Panc1 (cell line): Measurements from ENCODE around the gene MARVELD3. TPM values are rescaled to one million over a fixed set of nuclear protein-coding genes. Genes with fewer than 3 reads are reported as not detected.

Experiments used
- ATAC-seq: fragments of 200-7000 bp; cut with Tn5 transposase; 2 replicates; pipeline ENCODE4 v1.9.1; 2020; ENCODE audit warnings: mild to moderate bottlenecking, moderate library complexity
- BruUV-seq: library from RNA; stranded (reverse); fragments of 400-500 nt; replicated peaks from 2 replicates; lab custom pipeline; 2021; lab: Mats Ljungman, UMichigan
- CTCF ChIA-PET: fragments of 300-600 bp; sonication (Branson Sonifier 250); formaldehyde crosslinking; loops from one replicate; lab custom pipeline; 2022; ENCODE audit warnings: antibody characterized with exemption; lab: Charles Lee
- POLR2A ChIA-PET: fragments of 300-600 bp; sonication (Branson Sonifier 250); formaldehyde crosslinking; loops from one replicate; lab custom pipeline; 2022; ENCODE audit warnings: antibody characterized with exemption; lab: Charles Lee
- DNase-seq: peaks from one replicate; pipeline ENCODE4 v3.0.0-alpha.2; 2010; ENCODE audit warnings: low read depth, low spot score
- H3K27ac ChIP-seq: 2 replicates; pipeline ENCODE4 v1.5.1; 2011; ENCODE audit warnings: mild to moderate bottlenecking, low read length, inconsistent platforms
- H3K27me3 ChIP-seq: fragments of 200-500 bp; sonication (Bioruptor generic); 2 replicates; pipeline ENCODE4 v1.6.0; 2014; ENCODE audit warnings: low read length, inconsistent platforms; ENCODE audit not compliant: control insufficient read depth, insufficient read depth
- H3K36me3 ChIP-seq: fragments of 200-500 bp; sonication (Bioruptor generic); 2 replicates; pipeline ENCODE4 v1.5.1; 2014; ENCODE audit warnings: inconsistent platforms, mild to moderate bottlenecking, low read length, moderate library complexity; ENCODE audit not compliant: control insufficient read depth, insufficient read depth
- H3K4me1 ChIP-seq: 2 replicates; pipeline ENCODE4 v1.5.1; 2011; ENCODE audit warnings: inconsistent platforms, mild to moderate bottlenecking, low read length, moderate library complexity; ENCODE audit not compliant: control insufficient read depth, insufficient read depth
- H3K4me3 ChIP-seq, 2 experiments: 2 replicates each; pipeline ENCODE4 v1.5.1; 2011 to 2012; ENCODE audit warnings: low read depth in 2 of 2, low read length in 2 of 2, mild to moderate bottlenecking in 2 of 2, inconsistent platforms in 1 of 2, moderate library complexity in 1 of 2
- H3K9me3 ChIP-seq: fragments of 200-500 bp; sonication (Bioruptor generic); 2 replicates; pipeline ENCODE4 v1.5.1; 2014; ENCODE audit warnings: low read depth, mild to moderate bottlenecking, inconsistent platforms, low read length, moderate library complexity; ENCODE audit not compliant: control insufficient read depth, insufficient read depth
- CTCF ChIP-seq: fragments of 450-650 bp; IDR thresholded peaks from 2 replicates; pipeline ENCODE4 v1.5.1; 2017; ENCODE audit warnings: mild to moderate bottlenecking
- POLR2AphosphoS5 ChIP-seq: IDR thresholded peaks from 2 replicates; pipeline ENCODE4 v1.6.1; 2012; ENCODE audit warnings: mild to moderate bottlenecking, low read depth, low read length, moderate library complexity
- SIN3A ChIP-seq: IDR thresholded peaks from 2 replicates; pipeline ENCODE4 v1.6.1; 2012; ENCODE audit warnings: low read depth, mild to moderate bottlenecking, low read length, moderate library complexity, borderline replicate concordance; ENCODE audit not compliant: insufficient read depth
- TCF7L2 ChIP-seq: IDR thresholded peaks from 2 replicates; pipeline ENCODE4 v1.6.1; 2011; ENCODE audit warnings: mild to moderate bottlenecking, low read depth, low read length, inconsistent platforms
- in situ Hi-C: cut with HindIII; loops from 2 replicates; pipeline ENCODE4 v1.10.0; 2016; ENCODE audit warnings: low sequenced_read_pairs, low pct_unique_long_range_greater_than_20kb
- intact Hi-C: fragments of 100-400 bp; cut with micrococcal nuclease; formaldehyde crosslinking; loops from one replicate; pipeline ENCODE4 v1.10.0; 2022; ENCODE audit not compliant: unreplicated experiment
- total RNA-seq: library from RNA; stranded (reverse); gene quantifications from one replicate; pipeline ENCODE4 v1.2.1, GENCODE V29; 2021; ENCODE audit not compliant: unreplicated experiment
- TF ChIP-seq, protein P1 (sequence below), 2 experiments: IDR thresholded peaks; 2 replicates each; pipeline ENCODE4 v1.6.1; 2011 to 2012; ENCODE audit warnings: low read depth in 2 of 2, control low read depth in 1 of 2, low read length in 1 of 2, mild to moderate bottlenecking in 1 of 2, moderate library complexity in 1 of 2; ENCODE audit not compliant: insufficient read depth in 1 of 2

Gene MARVELD3
- total RNA-seq, 1 experiment from 2014 or later = 0.08 TPM

- Histone ChIP-seq H3K27ac (no peak overlapping the region), H3K27me3 (no peaks in the 10 kb centered on the region; the same call in 1 of the 2 replicates), H3K36me3 (peaks cover 2% of the 10 kb centered on the region; the same call in 1 of the 2 replicates), H3K4me1 (no peaks in the 10 kb centered on the region), H3K9me3 (no peaks in the 10 kb centered on the region), H3K4me3 (no peak overlapping the region)
- no TSS peak for BruUV-seq
- ChIA-PET CTCF (no interaction called here), POLR2A (no interaction called here)
- TF ChIP-seq TCF7L2 (no peak), POLR2AphosphoS5 (no peak), CTCF (no peak), SIN3A (no peak)
- TF ChIP-seq, protein P1, sequence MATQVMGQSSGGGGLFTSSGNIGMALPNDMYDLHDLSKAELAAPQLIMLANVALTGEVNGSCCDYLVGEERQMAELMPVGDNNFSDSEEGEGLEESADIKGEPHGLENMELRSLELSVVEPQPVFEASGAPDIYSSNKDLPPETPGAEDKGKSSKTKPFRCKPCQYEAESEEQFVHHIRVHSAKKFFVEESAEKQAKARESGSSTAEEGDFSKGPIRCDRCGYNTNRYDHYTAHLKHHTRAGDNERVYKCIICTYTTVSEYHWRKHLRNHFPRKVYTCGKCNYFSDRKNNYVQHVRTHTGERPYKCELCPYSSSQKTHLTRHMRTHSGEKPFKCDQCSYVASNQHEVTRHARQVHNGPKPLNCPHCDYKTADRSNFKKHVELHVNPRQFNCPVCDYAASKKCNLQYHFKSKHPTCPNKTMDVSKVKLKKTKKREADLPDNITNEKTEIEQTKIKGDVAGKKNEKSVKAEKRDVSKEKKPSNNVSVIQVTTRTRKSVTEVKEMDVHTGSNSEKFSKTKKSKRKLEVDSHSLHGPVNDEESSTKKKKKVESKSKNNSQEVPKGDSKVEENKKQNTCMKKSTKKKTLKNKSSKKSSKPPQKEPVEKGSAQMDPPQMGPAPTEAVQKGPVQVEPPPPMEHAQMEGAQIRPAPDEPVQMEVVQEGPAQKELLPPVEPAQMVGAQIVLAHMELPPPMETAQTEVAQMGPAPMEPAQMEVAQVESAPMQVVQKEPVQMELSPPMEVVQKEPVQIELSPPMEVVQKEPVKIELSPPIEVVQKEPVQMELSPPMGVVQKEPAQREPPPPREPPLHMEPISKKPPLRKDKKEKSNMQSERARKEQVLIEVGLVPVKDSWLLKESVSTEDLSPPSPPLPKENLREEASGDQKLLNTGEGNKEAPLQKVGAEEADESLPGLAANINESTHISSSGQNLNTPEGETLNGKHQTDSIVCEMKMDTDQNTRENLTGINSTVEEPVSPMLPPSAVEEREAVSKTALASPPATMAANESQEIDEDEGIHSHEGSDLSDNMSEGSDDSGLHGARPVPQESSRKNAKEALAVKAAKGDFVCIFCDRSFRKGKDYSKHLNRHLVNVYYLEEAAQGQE (IDR thresholded peaks at IDR 0.05; ENCODE audit: insufficient read depth in 1 of 2, low read depth in 2 of 2, low read length in 1 of 2) = no peak
- DNase-seq (no peak), ATAC-seq (no peak)
- intact Hi-C loops = no loop called here
- in situ Hi-C loops = no loop called here
Observed at GRCh38 chr16:71630808-71631207, 4.8 kb downstream of the MARVELD3 start.

DNA sequence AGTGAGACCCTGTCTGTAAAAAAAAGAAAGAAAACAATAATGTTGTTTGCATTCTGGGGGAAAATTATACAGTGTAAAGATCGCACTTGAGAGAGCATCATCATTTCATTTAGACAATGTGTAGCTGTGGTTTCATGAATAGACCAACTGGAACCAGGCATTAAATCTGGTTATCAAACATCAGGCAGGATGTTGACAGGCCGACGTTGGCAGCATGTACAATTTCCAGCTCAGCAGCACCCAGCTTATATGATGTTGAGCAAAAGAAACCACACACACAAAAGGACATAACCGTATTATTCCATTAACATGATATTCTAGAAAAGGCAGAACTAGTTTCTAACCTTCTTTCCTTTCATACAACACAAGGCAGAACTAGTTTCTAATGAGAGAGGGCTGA is 5.8 kb downstream of the MARVELD3 start:
- POLR2A ChIA-PET = no interaction called here
- no peaks in the 10 kb centered on the region for H3K4me1 ChIP-seq
- no peak overlapping the region for H3K27ac ChIP-seq
- no TSS peak for BruUV-seq
- no peaks in the 10 kb centered on the region for H3K9me3 ChIP-seq
- H3K4me3 ChIP-seq = no peak overlapping the region
- DNase-seq = no peak
- in situ Hi-C loops = no loop called here
- TF ChIP-seq POLR2AphosphoS5 = no peak
- TF ChIP-seq, protein P1 (IDR thresholded peaks at IDR 0.05; ENCODE audit: insufficient read depth in 1 of 2, low read depth in 2 of 2, low read length in 1 of 2) = no peak
- TF ChIP-seq SIN3A = no peak
- no peak for TF ChIP-seq TCF7L2
- no peak for TF ChIP-seq CTCF
- no peaks in the 10 kb centered on the region; the same call in 1 of the 2 replicates for H3K36me3 ChIP-seq
- intact Hi-C loops = no loop called here
- ATAC-seq = no peak
- no peaks in the 10 kb centered on the region; the same call in 1 of the 2 replicates for H3K27me3 ChIP-seq
- CTCF ChIA-PET = no interaction called here
